GM18519 (cell line): Measurements from ENCODE around the gene FNDC10.

Experiments
- ATAC-seq: cut with Tn5 transposase; IDR thresholded peaks from one replicate; pipeline ENCODE4 v1.9.1; 2021; ENCODE audit warnings: mild to moderate bottlenecking, moderate library complexity; ENCODE audit not compliant: unreplicated experiment, low FRiP score

Gene FNDC10

DNA sequence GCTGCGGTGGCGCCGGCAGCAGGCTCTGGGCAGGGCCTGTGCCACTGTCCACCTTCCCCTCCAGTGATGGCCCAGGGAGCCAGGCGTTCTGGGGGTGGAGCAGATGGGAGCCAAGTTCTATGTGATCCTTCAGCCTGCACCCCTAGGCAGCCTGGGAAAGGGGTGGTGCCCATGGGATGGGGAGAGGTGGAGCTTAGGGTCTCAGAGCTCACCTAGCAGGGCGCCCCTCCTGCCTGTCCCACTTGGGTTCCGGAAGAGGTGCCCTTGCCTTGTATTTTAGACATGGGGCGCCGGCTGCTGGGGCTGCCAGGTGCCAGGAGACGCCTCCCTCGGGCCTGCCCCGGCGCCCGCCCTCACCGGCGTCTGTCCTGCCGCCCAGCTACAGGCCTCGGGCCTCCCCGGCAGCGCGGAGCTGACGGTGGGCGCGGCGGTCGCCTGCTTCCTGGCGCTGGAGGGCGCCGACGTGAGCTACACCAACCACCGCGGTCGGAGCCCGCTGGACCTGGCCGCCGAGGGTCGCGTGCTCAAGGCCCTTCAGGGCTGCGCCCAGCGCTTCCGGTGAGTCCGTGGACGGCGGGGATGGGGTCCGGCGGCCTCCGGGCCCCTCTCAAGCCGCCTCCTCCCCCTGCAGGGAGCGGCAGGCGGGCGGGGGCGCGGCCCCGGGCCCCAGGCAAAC lies 29.0 kb upstream of the FNDC10 start:
- ATAC-seq: no peak

DNA sequence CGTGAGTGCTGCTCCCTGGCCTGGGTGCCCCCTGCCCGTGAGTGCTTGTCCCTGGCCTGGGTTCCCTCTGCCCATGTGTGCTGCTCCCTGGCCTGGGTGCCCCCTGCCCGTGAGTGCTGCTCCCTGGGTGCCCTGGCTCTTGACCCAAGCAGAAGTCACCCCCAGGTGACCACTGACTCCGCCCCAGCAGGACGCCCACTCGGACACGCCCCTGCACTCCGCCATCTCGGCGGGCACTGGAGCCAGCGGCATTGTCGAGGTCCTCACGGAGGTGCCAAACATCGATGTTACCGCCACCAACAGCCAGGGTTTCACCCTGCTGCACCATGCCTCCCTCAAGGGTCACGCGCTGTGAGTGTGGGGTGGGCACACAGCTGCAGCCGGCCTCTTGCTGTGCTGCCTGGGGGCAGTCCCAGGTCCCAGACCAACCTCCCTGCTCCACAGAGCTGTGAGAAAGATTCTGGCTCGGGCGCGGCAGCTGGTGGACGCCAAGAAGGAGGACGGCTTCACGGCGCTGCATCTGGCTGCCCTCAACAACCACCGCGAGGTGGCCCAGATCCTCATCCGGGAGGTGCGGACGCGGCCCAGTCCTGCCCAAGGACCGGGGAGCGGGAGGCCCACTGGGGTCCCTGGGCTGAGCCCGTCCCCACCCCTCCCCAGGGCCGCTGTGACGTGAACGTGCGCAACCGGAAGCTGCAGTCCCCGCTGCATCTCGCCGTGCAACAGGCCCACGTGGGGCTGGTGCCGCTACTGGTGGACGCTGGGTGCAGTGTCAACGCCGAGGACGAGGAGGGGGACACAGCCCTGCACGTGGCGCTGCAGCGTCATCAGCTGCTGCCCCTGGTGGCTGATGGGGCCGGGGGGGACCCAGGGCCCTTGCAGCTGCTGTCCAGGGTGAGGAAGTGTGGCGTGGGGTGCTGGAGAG lies 28.2 kb upstream of the FNDC10 start:
- no peak for ATAC-seq

DNA sequence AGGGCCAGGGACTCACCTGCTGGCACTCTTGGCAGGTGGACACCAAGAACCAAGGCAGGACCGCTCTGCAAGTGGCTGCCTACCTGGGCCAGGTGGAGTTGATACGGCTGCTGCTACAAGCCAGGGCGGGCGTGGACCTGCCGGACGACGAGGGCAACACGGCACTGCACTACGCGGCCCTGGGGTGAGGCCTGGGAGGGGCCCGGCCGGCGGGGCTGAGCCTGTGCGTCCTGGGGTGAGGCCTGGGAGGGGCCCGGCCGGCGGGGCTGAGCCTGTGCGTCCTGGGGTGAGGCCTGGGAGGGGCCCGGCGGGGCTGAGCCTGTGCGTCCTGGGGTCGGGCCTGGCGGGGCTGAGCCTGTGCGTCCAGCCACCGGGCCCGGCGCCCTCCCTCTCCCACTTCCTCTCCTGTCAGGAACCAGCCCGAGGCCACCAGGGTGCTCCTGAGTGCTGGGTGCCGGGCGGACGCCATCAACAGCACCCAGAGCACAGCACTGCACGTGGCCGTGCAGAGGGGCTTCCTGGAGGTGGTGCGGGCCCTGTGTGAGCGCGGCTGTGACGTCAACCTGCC lies 27.4 kb upstream of the FNDC10 start:
- no peak for ATAC-seq

DNA sequence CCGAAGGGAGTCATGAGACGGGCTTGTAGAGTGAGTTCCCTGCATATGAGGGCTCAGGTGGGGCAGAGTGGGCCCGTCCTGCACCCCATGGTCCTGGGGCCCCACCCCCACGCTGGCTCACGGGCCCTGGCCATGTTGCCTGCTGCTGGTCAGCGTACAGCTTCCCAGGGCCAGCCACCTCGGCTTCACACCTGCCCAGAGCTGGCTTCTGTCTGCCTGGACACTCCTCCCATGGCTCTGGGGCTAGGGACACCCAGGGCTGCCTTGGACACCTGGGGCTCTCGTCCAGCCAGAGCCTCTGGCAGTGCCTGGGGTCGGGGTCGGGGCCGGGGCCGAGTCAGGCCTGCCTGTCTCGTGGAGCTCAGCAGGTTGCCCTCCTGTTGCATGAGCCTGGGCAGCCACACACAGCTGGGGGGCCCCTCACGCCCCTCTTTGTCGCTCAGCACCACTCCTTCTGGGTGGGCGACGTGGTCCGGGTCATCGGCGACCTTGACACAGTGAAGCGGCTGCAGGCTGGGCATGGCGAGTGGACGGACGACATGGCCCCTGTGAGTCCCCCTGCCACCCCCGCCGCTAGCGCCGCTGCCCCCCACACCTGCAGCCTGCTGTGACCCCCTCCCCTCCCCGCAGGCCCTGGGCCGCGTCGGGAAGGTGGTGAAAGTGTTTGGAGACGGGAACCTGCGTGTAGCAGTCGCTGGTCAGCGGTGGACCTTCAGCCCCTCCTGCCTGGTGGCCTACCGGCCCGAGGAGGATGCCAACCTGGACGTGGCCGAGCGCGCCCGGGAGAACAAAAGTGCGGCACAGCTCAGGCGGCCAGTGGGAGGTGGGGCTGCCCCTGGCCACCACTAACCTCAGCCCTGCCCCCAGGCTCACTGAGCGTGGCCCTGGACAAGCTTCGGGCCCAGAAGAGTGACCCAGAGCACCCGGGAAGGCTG lies 26.5 kb upstream of the FNDC10 start:
- no peak for ATAC-seq

DNA sequence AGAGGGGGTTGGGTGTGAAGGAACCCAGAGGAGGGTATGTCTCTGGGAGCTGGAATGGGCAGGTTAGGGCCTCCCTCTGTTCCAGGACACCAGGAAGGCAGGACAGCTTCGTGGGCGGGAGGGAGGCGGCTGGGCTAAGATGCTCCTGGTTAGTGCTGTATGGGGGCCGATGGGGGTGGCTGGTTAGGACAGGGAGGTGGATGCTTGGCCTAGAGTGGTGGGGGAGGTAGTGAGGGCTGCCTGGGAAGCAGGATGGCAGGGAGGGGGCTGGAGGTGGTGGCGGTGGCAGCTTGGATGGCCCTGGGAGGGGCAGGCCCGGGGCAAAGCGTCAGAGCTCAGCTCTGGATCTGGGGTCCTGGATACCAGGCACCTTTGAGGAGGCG lies 25.9 kb upstream of the FNDC10 start:
- no peak for ATAC-seq

DNA sequence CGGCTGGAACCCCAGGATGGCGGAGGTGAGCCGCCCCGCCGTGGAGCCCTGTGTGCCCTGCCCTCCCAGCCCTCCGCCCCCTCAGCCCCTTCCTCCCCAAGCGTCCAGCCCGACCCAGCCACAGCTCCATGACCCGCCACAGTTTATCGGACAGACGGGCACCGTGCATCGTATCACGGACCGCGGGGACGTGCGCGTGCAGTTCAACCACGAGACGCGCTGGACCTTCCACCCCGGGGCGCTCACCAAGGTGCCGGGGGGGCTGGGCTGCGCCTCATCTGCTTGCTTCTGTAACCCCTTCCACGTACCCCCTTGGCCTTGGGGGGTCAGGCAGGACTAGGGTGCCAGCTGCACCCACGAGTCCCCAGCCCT lies 25.5 kb upstream of the FNDC10 start:
- ATAC-seq: no peak

DNA sequence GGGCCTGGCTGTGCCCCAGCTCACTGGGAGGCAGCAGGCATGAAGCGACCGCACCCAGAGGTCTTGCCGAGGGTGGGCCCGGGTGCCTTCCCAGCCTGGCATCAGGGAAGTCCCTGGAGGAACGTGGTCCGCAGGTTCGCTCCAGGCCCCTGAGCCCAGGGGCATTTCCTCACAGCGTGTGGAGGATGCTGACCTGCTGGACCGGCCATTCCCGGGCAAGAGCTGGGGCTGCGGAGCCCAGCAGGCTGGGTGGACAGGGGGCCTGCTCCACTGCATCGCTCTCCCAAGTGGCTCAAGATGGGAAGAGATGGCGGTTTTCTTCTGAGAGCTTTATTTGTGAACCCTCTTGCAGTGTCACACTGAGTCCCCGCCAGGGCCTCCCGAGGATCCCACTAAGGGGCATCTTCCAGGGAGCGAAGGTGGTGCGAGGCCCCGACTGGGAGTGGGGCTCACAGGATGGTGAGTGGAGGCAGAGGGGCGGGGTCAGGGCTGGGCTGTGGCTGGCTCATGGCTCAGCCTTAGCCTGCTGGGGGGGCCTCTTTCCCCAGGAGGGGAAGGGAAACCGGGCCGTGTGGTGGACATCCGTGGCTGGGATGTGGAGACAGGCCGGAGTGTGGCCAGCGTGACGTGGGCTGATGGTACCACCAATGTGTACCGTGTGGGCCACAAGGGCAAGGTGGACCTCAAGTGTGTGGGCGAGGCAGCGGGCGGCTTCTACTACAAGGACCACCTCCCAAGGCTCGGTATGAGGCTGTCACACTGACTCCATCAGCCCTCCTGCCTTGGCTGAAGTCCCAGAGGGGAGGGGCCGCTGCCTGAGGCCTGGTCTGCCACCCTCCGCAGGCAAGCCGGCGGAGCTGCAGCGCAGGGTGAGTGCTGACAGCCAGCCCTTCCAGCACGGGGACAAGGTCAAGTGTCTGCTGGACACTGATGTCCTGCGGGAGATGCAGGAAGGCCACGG lies 24.8 kb upstream of the FNDC10 start:
- ATAC-seq: no peak

DNA sequence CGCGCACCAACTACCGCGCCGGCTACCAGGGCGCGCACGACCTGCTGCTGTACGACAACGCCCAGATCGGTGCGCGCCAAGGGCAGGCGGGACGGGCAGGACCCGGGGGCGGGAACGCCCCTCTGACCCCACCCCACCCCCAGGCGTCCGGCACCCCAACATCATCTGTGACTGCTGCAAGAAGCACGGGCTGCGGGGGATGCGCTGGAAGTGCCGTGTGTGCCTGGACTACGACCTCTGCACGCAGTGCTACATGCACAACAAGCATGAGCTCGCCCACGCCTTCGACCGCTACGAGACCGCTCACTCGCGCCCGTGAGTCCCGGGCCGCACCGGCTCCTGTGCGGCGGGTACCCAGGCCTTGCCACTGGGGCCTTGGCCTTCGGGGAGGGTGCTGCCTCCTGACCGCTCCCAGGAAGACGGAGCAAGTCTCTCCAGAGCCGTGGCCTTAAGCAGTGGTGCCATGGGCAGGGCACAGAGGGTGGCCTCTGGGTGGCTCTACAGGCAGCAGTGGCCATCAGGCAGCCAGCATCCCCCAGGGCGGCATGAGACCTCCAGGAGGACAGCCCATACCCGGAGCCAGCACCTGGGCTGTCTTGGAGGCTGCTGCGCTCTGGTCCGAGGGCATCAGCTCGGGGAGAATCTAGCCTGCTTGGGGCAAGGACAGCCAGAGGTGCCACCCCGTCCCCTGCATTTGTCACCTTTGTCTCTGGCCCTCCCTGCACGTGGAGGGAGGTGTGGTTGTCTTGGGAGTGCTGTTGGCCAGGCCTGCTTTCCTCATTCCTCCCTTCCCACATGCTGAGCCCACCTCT lies 23.9 kb upstream of the FNDC10 start:
- ATAC-seq: no peak

DNA sequence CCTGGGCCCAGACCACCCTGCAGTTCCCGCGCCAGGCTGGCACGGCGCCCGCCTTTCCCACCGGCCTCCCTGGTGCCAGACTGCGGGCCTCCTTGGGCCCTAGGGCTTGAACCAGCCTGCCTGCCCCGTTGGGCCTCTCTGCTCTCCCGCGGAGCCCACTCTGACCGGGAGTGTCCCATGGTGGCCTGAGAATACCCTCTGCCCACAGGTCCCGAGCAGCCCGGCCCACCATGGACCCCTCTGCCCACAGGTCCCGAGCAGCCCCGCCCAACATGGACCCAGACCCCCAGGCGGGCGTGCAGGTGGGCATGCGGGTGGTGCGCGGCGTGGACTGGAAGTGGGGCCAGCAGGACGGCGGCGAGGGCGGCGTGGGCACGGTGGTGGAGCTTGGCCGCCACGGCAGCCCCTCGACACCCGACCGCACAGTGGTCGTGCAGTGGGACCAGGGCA lies 23.3 kb upstream of the FNDC10 start:
- ATAC-seq: no peak

DNA sequence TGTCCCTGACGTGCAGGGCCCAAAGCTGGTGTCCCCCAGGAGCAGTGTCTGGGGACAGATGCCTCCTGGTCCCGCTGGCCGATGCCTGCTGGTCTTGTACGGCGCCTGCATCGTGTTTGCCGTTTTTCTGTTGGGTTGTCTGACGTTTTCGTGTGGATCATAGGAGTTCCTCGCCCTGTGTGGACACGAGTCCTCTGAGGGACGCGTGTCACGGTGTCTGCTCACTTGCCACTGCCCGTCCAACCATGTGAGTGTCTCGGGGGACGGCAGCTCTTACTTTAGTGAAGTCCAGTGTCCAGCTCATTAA lies 22.8 kb upstream of the FNDC10 start:
- ATAC-seq: no peak

DNA sequence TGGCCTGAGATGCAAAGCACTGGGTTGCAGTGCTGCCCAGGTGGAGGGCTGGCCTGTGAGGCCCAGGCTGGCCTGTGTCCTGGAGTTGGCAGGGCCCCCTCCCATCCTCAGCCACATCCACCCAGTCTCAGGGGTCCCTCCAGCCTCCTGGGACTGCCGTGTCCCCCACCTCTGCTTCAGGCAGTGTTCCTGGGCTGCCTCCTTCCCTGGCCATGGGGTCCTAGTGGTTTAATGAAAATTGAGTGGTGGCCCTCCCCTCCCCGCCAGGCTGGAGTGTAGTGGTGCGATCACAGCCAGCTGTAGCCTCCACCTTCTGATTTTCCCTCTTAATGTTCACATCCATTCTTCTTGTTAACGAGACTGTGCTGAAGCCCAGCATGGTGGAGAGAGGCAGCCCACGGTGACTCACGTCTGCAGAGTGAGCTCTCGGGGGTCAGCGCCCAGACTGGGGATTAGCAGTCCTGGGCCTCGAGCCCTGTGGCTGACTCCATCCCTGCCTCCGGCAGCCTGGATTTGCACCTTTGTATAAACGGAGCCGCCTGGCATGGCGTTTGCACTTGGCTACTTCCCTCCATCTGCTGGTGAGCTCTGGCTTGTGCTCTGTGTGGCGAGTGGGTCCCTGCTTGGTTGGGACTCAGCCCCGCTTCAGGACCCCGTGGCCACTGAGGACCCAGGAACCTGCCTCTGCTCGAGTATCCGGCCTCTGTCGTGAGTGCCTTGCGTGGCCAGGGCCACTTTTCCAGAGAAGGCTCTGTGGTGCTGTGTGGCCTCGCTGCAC lies 22.3 kb upstream of the FNDC10 start:
- ATAC-seq: no peak

DNA sequence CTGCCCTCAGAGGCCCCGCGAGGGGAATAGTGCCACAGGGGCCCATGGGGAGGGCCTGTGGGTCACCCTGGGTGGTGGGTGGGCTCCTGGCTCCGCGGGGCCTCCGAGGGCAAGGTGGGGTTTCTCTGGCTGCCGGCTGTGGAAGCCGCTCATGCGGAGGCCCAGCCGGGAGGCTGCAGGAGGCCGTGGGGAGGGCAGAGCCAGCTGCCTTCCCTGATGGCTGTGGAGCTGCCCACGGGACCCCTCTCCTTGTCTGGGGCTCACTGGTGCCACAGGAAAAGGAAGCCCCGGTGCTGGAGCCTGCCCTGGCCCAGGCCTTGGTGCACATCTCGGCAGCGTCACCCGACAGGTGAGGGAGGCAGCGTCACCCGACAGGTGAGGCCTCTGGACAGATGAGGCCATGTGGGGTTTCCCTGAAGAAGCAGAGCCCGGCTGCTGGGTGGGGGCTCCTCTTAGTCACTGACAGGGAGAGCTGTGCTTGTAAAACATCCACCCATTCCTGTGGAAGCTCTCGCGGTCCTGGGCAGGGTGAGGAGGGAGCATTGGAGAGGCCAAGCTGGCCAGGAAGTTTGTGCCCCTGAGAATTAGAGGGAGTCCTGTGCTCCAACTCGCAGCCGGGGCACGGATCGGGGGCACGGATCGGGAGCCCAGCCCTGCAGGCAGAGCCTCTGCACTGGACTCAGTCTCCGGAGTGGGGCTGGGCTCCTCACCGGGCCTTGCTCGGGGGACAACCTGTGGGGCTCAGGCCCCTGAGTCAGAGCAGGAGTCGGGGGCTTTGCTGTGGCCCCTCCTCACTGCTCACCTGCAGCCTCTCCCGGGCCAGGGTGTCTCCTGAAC lies 21.5 kb upstream of the FNDC10 start:
- ATAC-seq: no peak

DNA sequence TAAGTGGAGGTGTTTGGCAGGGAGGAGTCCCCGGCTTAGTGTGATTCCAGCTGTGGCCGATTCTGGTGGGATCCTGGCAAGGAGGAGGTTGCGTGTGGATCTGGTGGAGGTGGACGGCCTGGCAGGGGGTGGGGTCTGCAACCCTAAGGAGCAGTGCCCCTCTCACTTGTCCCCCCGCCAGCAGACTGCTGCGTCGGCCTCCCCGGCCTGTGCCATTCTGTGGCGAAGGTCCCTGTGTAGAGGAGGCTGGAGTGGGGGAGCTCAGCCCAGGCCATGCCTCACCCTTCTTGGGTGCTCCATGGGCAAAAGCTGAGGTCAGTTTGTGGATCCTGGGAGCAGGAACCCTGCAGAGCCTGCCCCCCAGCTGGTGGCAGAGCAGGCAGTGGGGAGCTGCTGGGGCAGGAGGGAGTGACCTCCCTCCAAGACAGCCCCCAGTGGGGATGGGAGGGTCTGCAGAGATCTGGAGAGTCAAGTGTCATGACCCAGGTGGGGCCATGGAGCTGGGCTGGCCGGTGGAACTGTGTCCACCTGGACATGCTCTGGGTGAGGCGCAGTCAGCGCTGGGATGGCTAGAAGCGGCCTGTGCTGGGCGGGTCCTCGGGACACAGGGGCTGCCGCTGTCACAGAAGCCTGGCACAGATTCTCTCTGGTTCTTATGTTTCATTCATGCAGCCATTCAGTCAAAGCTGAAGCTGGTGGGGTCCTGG lies 20.7 kb upstream of the FNDC10 start:
- no peak for ATAC-seq

DNA sequence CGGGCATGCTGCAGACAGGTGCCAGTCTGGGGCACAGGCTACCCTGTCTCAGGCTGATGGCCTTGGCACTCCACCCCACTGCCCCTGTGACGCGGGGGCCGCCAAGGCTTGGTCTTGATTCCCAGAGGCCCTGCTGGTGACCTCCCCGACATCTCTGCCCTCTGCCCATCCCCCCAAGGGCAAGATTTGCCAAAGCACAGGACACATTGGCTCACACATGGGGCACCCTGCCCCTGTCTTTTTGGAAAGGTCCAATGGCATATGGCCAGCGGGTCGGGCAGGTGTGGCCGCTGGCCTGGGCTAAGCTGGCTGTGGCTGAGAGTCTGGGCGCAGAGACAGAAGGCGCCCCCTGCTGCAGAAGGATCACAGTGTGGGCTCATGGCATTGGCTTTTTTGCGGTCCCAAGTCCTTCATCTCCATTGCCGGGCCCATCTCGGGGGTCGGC lies 20.0 kb upstream of the FNDC10 start:
- ATAC-seq: no peak

DNA sequence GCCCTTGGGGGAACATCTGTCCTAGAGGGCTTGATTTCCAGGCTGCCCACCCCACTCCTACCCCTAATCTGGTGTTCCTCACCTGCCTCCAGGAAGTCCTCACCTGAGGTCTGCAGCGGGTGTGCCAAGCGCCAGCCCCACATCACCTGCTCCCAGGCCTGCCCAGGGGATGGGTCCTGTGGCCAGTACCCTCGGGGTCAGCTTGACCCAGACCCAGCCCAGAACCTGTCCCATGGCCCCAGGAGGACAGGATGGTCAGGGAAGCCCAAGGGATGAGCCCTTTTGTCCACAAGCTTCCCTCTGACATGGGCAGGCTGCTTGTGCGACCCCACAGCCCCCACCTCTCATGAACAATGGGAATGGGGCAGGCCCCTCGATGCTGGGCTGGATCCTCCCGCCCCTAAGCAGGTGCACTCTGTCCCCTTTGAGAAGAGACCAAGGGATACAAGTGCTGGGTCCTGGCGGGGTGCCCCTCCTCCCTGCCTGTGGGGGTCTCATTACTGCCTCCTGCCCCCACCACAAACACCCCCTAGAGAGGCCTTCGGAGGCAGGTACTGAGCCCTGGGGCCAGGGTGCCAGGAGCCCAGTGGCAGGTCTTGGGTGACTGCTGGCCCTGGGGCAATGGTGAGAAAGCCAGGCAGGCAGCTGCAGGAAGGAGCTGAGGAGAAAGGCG lies 18.6 kb upstream of the FNDC10 start:
- no peak for ATAC-seq

DNA sequence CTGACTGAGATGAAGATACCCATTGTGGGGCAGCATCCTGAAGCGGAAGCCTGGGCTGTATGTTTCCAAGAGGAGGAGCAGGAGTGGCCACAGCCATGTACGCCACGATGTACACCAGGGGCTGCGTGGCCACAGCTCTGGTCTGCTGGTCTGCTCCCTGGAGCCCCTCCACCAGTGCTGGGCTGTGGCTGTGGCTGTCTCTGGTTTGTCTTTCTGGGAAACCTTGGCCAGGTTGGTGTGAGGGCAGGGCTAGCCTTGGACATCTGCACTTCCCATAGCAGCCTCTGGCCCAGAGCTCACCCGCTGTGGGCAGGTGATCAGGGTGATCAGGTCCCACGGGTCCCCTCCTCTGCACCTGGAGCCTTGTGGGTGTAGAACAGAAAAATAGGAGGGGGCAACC lies 18.0 kb upstream of the FNDC10 start:
- ATAC-seq: no peak
